ENCODE measurements around the gene BAIAP2.

BAIAP2 gene

GRCh38 chr17:81114351-81115093, 79.6 kb downstream of the BAIAP2 start:
- DNase-seq: no peak

GRCh38 chr17:81115219-81115618, 80.3 kb downstream of the BAIAP2 start:
- DNase-seq: no peak

- DNase-seq: no peak
Observed at GRCh38 chr17:81115749-81116464, 81.0 kb downstream of the BAIAP2 start.

- DNase-seq: no peak
Observed at GRCh38 chr17:81116704-81117103, 81.8 kb downstream of the BAIAP2 start.

GRCh38 chr17:81117672-81118198, 82.8 kb downstream of the BAIAP2 start:
- DNase-seq: no peak

GRCh38 chr17:81118308-81119221, 83.6 kb downstream of the BAIAP2 start:
- DNase-seq: no peak

- DNase-seq: peak; percentile 93
Observed at GRCh38 chr17:81119223-81120148, 84.5 kb downstream of the BAIAP2 start.

- DNase-seq: no peak
Observed at GRCh38 chr17:81120149-81120484, 85.2 kb downstream of the BAIAP2 start.

- DNase-seq: no peak
Observed at GRCh38 chr17:81120695-81121621, 86.0 kb downstream of the BAIAP2 start.

GRCh38 chr17:81121841-81122733, 87.1 kb downstream of the BAIAP2 start:
- no peak for DNase-seq

GRCh38 chr17:81123052-81124048, 88.4 kb downstream of the BAIAP2 start:
- no peak for DNase-seq

GRCh38 chr17:81124377-81124776, 89.4 kb downstream of the BAIAP2 start:
- no peak for DNase-seq

- DNase-seq: peak; percentile 58
Observed at GRCh38 chr17:81125573-81126081, 90.7 kb downstream of the BAIAP2 start.

- no peak for DNase-seq
Observed at GRCh38 chr17:81126281-81127132, 91.6 kb downstream of the BAIAP2 start.

GRCh38 chr17:81127133-81127455, 92.1 kb downstream of the BAIAP2 start:
- no peak for DNase-seq

GRCh38 chr17:81127526-81128177, 92.7 kb downstream of the BAIAP2 start:
- DNase-seq: no peak

GRCh38 chr17:81128338-81128737, 93.4 kb downstream of the BAIAP2 start:
- no peak for DNase-seq
